ENCODE measurements around the gene EFL1. TPM values are rescaled to one million over a fixed set of nuclear protein-coding genes. Genes with fewer than 3 reads are reported as not detected.
A peak's percentile ranks its signal among the peaks of the same experiment; 100 is the strongest.

The EFL1 gene
- total RNA-seq, 1 donor from 2014 or later, result 17.2 TPM

GRCh38 chr15:82140886-82141285, 121.6 kb downstream of the EFL1 start:
- Mint-ChIP-seq H3K27ac (ENCODE audit: unreplicated experiment) (no peak overlapping the region), H3K9me3 (ENCODE audit: unreplicated experiment) (no peaks in the 10 kb centered on the region), H3K27me3 (ENCODE audit: unreplicated experiment) (no peaks in the 10 kb centered on the region), H3K4me1 (ENCODE audit: low read depth, unreplicated experiment) (peaks cover 4% of the 10 kb centered on the region), H3K4me3 (ENCODE audit: unreplicated experiment) (no peak overlapping the region), H3K36me3 (ENCODE audit: unreplicated experiment) (no peaks in the 10 kb centered on the region)
- no peak for DNase-seq
- TF ChIP-seq CTCF (IDR thresholded peaks at IDR 0.05; ENCODE audit: partially characterized antibody, unreplicated experiment), result peak; percentile 10

GRCh38 chr15:82139823-82140268, 122.7 kb downstream of the EFL1 start:
- Mint-ChIP-seq H3K4me3 (ENCODE audit: unreplicated experiment) (no peak overlapping the region), H3K27me3 (ENCODE audit: unreplicated experiment) (no peaks in the 10 kb centered on the region), H3K4me1 (ENCODE audit: low read depth, unreplicated experiment) (peaks cover 4% of the 10 kb centered on the region), H3K27ac (ENCODE audit: unreplicated experiment) (peak overlapping the region; percentile 0), H3K36me3 (ENCODE audit: unreplicated experiment) (no peaks in the 10 kb centered on the region), H3K9me3 (ENCODE audit: unreplicated experiment) (no peaks in the 10 kb centered on the region)
- peak; percentile 90 for TF ChIP-seq CTCF (IDR thresholded peaks at IDR 0.05; ENCODE audit: partially characterized antibody, unreplicated experiment)
- no peak for DNase-seq

- no peak for DNase-seq
- Mint-ChIP-seq H3K27me3 (ENCODE audit: unreplicated experiment) (no peaks in the 10 kb centered on the region), H3K9me3 (ENCODE audit: unreplicated experiment) (no peaks in the 10 kb centered on the region), H3K4me3 (ENCODE audit: unreplicated experiment) (no peak overlapping the region), H3K27ac (ENCODE audit: unreplicated experiment) (no peak overlapping the region), H3K4me1 (ENCODE audit: low read depth, unreplicated experiment) (peaks cover 4% of the 10 kb centered on the region), H3K36me3 (ENCODE audit: unreplicated experiment) (no peaks in the 10 kb centered on the region)
- TF ChIP-seq CTCF (IDR thresholded peaks at IDR 0.05; ENCODE audit: partially characterized antibody, unreplicated experiment), result no peak
Observed at GRCh38 chr15:82138306-82138705, 124.2 kb downstream of the EFL1 start.

- Mint-ChIP-seq H3K36me3 (ENCODE audit: unreplicated experiment) (no peaks in the 10 kb centered on the region), H3K27me3 (ENCODE audit: unreplicated experiment) (no peaks in the 10 kb centered on the region), H3K27ac (ENCODE audit: unreplicated experiment) (no peak overlapping the region), H3K4me1 (ENCODE audit: low read depth, unreplicated experiment) (peaks cover 4% of the 10 kb centered on the region), H3K4me3 (ENCODE audit: unreplicated experiment) (no peak overlapping the region), H3K9me3 (ENCODE audit: unreplicated experiment) (no peaks in the 10 kb centered on the region)
- no peak for DNase-seq
- TF ChIP-seq CTCF (IDR thresholded peaks at IDR 0.05; ENCODE audit: partially characterized antibody, unreplicated experiment), result no peak
Observed at GRCh38 chr15:82137261-82137660, 125.3 kb downstream of the EFL1 start.

GRCh38 chr15:82136120-82136519, 126.4 kb downstream of the EFL1 start:
- peaks cover 4% of the 10 kb centered on the region for H3K4me1 Mint-ChIP-seq (ENCODE audit: low read depth, unreplicated experiment)
- no peaks in the 10 kb centered on the region for H3K36me3 Mint-ChIP-seq (ENCODE audit: unreplicated experiment)
- H3K27me3 Mint-ChIP-seq (ENCODE audit: unreplicated experiment), result no peaks in the 10 kb centered on the region
- H3K27ac Mint-ChIP-seq (ENCODE audit: unreplicated experiment), result no peak overlapping the region
- H3K9me3 Mint-ChIP-seq (ENCODE audit: unreplicated experiment), result no peaks in the 10 kb centered on the region
- no peak for TF ChIP-seq CTCF (IDR thresholded peaks at IDR 0.05; ENCODE audit: partially characterized antibody, unreplicated experiment)
- DNase-seq, result no peak
- no peak overlapping the region for H3K4me3 Mint-ChIP-seq (ENCODE audit: unreplicated experiment)

All from glutamatergic neuron (in vitro differentiated cells).